ENCODE measurements around the gene TRMT2B.
"Not testable (repeated sequence)": the region's sequence is repeated elsewhere in the genome, so short reads cannot be mapped to it uniquely, and the experiment has no call there.

Gene TRMT2B

GRCh38 chrX:100995469-100995868, 56.4 kb downstream of the TRMT2B start:
- DNase-seq = no peak

GRCh38 chrX:100994352-100995281, 57.3 kb downstream of the TRMT2B start:
- DNase-seq = peak in 1 of 5 donors; percentile 64

- DNase-seq = no peak
Observed at GRCh38 chrX:100990139-100990538, 61.8 kb downstream of the TRMT2B start.

GRCh38 chrX:100984818-100985217, 67.1 kb downstream of the TRMT2B start:
- no peak for DNase-seq

GRCh38 chrX:100981498-100981845, 70.4 kb downstream of the TRMT2B start:
- not testable (repeated sequence) for DNase-seq

GRCh38 chrX:100980608-100981497, 71.1 kb downstream of the TRMT2B start:
- no peak for DNase-seq

- DNase-seq = no peak
Observed at GRCh38 chrX:100979881-100980607, 71.9 kb downstream of the TRMT2B start.

- no peak for DNase-seq
Observed at GRCh38 chrX:100976211-100976610, 75.7 kb downstream of the TRMT2B start.

GRCh38 chrX:100975212-100975611, 76.7 kb downstream of the TRMT2B start:
- no peak for DNase-seq

GRCh38 chrX:100973411-100973810, 78.5 kb downstream of the TRMT2B start:
- DNase-seq = no peak

GRCh38 chrX:100969936-100970335, 82.0 kb downstream of the TRMT2B start:
- DNase-seq = no peak

- DNase-seq = no peak
Observed at GRCh38 chrX:100969408-100969807, 82.5 kb downstream of the TRMT2B start, which contains the start of gene ARL13A. ARL13A (plus strand) TSS chrX:100969708; CDS start chrX:100973690, 3,982 bp downstream.

GRCh38 chrX:100964362-100964761, 87.5 kb downstream of the TRMT2B start:
- no peak for DNase-seq

GRCh38 chrX:100962811-100963210, 89.1 kb downstream of the TRMT2B start:
- no peak for DNase-seq

Data from T-helper 1 cell (primary cell).